ENCODE results near the gene PRSS57.

PRSS57 gene

DNA sequence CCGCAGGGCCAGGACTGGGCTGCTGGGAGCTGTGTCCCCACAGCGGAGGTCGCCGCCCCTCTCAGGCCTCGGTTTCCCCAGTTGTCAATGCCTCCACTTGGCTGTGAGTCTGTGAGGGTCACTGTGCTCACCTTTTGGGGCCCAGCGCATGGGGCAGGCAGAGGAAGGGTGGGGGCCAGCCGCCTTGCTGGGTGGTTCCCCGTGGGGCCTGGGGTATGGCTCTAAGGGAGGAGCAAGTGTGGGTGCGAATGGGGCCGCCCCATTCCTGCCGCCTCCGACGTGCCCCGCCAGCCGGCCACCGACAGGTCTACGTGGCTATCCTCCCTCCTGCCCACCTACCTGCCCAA is 56.4 kb downstream of the PRSS57 start:
- DNase-seq (ENCODE audit: low read depth) = no peak
